Smooth muscle cell (in vitro differentiated cells): ENCODE results near the gene PDIA6. TPM values are rescaled to one million over a fixed set of nuclear protein-coding genes. Genes with fewer than 3 reads are reported as not detected.
"Not testable (repeated sequence)": the region's sequence is repeated elsewhere in the genome, so short reads cannot be mapped to it uniquely, and the experiment has no call there.

ENCODE experiments used
- DNase-seq: peaks from one replicate; lab custom pipeline; 2025; ENCODE audit not compliant: unreplicated experiment; lab: John Stamatoyannopoulos, UW
- H2AFZ ChIP-seq: fragments of 200-600 bp; sonication (generic); 2 replicates; pipeline ENCODE4 v1.6.0; 2016; ENCODE audit warnings: antibody characterized with exemption, low read depth, mild to moderate bottlenecking
- H3F3A ChIP-seq: fragments of 200-600 bp; sonication (generic); 2 replicates; pipeline ENCODE4 v1.6.0; 2017; ENCODE audit warnings: antibody characterized with exemption, low read depth
- H3K27ac ChIP-seq: fragments of 200-600 bp; sonication (generic); 2 replicates; pipeline ENCODE4 v1.5.1; 2016; ENCODE audit warnings: low read depth, mild to moderate bottlenecking
- H3K27me3 ChIP-seq: fragments of 200-600 bp; sonication (generic); 2 replicates; pipeline ENCODE4 v1.6.1; 2016; ENCODE audit warnings: low read depth, mild to moderate bottlenecking
- H3K36me3 ChIP-seq: fragments of 200-600 bp; sonication (generic); 2 replicates; pipeline ENCODE4 v1.5.1; 2016; ENCODE audit warnings: low read depth
- H3K4me1 ChIP-seq: fragments of 200-600 bp; sonication (generic); 2 replicates; pipeline ENCODE4 v1.5.1; 2016; ENCODE audit warnings: low read depth
- H3K4me2 ChIP-seq: fragments of 200-600 bp; sonication (generic); 2 replicates; pipeline ENCODE4 v1.6.0; 2016; ENCODE audit warnings: mild to moderate bottlenecking
- H3K4me3 ChIP-seq: fragments of 200-600 bp; sonication (generic); 2 replicates; pipeline ENCODE4 v1.5.1; 2016; ENCODE audit warnings: mild to moderate bottlenecking
- H3K79me2 ChIP-seq: fragments of 200-600 bp; sonication (generic); 2 replicates; pipeline ENCODE4 v1.6.0; 2016; ENCODE audit warnings: low read depth, mild to moderate bottlenecking
- H3K9ac ChIP-seq: fragments of 200-600 bp; sonication (generic); 2 replicates; pipeline ENCODE4 v1.6.0; 2016; ENCODE audit warnings: low read depth
- H3K9me3 ChIP-seq: fragments of 200-600 bp; sonication (generic); replicated peaks from 2 replicates; pipeline ENCODE4 v1.5.1; 2016; ENCODE audit warnings: low read depth
- H4K20me1 ChIP-seq: fragments of 200-600 bp; sonication (generic); 2 replicates; pipeline ENCODE4 v1.6.0; 2016; ENCODE audit warnings: low read depth
- CTCF ChIP-seq: fragments of 200-600 bp; sonication (generic); IDR thresholded peaks from 2 replicates; pipeline ENCODE4 v1.5.1; 2017; ENCODE audit warnings: borderline replicate concordance, mild to moderate bottlenecking, antibody characterized with exemption; ENCODE audit not compliant: insufficient read depth, poor library complexity, severe bottlenecking
- WGBS: methylation state at CpG from one replicate; pipeline ENCODE4 v1.1.7; 2016; ENCODE audit warnings: low lambda C conversion rate; 5-methylcytosine and 5-hydroxymethylcytosine counted together
- polyA plus RNA-seq: library from polyadenylated mRNA; unstranded; fragments of >200 nt; fragmentation: Nextera tagmentation; extraction: Ambion mirVana; gene quantifications from 2 replicates; pipeline ENCODE4 v1.2.1, GENCODE V29; 2016
- total RNA-seq: library from RNA; depleted of rRNA; stranded (reverse); fragments of >200 nt; gene quantifications from 2 replicates; pipeline ENCODE4 v1.2.3, GENCODE V29; 2014

Gene PDIA6
- total and polyA plus RNA-seq, 2 experiments from 2014 or later = 360 to 671 TPM

- H3K27ac ChIP-seq = no peak overlapping the region
- no peaks in the 10 kb centered on the region for H3K27me3 ChIP-seq
- no peaks in the 10 kb centered on the region for H3K79me2 ChIP-seq
- H2AFZ ChIP-seq = no peak overlapping the region
- 89% methylated on average over 8 of the region's 8 CpGs for WGBS
- no peak for DNase-seq
- no peak overlapping the region for H3K9ac ChIP-seq
- H3F3A ChIP-seq = no peaks in the 10 kb centered on the region
- H4K20me1 ChIP-seq = no peaks in the 10 kb centered on the region
- H3K9me3 ChIP-seq = no peaks in the 10 kb centered on the region
- no peak overlapping the region for H3K4me3 ChIP-seq
- no peak for TF ChIP-seq CTCF
- H3K36me3 ChIP-seq = no peaks in the 10 kb centered on the region
- no peaks in the 10 kb centered on the region for H3K4me1 ChIP-seq
- H3K4me2 ChIP-seq = no peak overlapping the region
These were observed 8.0 kb upstream of the PDIA6 start for GRCh38 chr2:10820562-10820961.

DNA sequence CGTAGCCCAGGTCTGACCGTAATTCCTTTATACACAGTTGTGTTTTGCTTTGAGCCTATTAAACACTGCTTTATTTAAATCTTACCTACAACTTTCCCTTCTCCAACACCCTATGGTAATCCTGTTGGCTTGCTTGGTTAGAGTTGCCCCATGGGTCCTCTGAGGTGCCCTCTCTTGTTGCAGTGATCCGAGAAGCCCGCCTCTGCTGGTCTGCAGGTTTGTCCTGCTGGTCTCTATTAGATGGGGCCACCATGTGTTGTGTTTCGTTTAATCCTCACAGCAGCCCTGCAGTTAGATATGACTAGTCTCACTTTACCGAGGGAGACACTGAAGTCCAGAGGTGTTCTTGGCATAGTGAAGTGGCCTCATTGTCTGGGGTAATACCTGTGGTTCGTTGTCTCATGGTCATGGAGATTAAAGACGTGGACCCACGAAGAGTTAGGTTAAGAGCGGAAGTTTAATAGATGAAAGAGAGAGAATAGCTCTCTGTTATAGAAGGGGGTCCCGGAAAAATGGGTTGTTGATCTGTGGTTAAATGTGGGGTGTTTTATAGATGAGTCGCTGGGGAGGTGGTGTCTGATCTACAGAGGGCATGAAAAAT is 7.2 kb upstream of the PDIA6 start:
- Histone ChIP-seq H4K20me1 (no peaks in the 10 kb centered on the region), H3K36me3 (no peaks in the 10 kb centered on the region), H3K79me2 (no peaks in the 10 kb centered on the region), H3K4me2 (no peak overlapping the region), H2AFZ (no peak overlapping the region), H3K4me3 (no peak overlapping the region), H3F3A (no peaks in the 10 kb centered on the region), H3K4me1 (no peaks in the 10 kb centered on the region), H3K9ac (no peak overlapping the region), H3K27ac (no peak overlapping the region), H3K9me3 (no peaks in the 10 kb centered on the region), H3K27me3 (no peaks in the 10 kb centered on the region)
- no peak for DNase-seq
- WGBS = 96% methylated on average over 12 of the region's 12 CpGs
- TF ChIP-seq CTCF = no peak

DNA sequence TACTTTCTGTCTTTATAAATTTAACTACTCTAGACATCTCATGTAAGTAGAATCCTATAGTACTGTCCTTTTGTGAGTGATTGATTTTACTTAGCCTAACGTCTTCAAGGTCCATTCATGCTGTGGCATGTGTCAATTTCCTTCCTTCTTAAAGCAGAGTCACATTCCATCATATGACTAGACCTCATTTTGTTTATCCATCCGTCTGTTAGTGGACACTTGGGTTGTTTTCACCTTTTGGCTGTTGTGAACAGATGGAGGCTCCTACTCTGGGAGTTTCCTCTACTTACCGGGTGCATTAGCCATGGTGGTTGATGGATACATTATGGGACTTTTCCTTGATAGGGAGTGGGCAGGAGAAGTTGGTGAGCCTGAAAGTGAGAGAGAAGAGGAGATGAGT is 6.4 kb upstream of the PDIA6 start:
- WGBS = 83% methylated on average over 3 of the region's 3 CpGs

DNA sequence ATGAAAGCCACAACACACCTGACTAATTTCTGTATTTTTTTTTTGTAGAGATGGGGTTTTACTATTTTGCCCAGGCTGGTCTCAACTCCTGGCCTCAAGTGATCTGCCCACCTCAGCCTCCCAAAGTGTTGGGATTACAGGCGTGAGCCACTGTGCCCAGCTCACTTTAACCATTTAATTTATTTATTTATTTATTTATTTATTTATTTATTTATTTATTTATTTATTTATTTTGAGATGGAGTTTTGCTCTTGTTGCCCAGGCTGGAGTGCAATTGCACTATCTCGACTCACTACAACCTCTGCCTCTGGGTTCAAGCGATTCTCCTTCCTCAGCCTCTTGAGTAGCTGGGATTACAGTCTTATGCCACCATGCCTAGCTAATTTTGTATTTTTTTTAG is 5.7 kb upstream of the PDIA6 start:
- not testable (repeated sequence) for H3K9me3 ChIP-seq, H3K4me2 ChIP-seq, H3K4me3 ChIP-seq, H3K36me3 ChIP-seq, H3K9ac ChIP-seq, H2AFZ ChIP-seq, H4K20me1 ChIP-seq, H3K4me1 ChIP-seq, H3F3A ChIP-seq, H3K79me2 ChIP-seq, H3K27ac ChIP-seq, DNase-seq, H3K27me3 ChIP-seq
- 94% methylated on average over 3 of the region's 3 CpGs for WGBS

More for the DNA sequence above, 6.4 kb upstream of the PDIA6 start:
- H3K4me1 ChIP-seq = no peaks in the 10 kb centered on the region
- no peak for TF ChIP-seq CTCF
- no peak for DNase-seq
- no peak overlapping the region for H3K4me2 ChIP-seq
- H3K36me3 ChIP-seq = no peaks in the 10 kb centered on the region
- no peak overlapping the region for H2AFZ ChIP-seq
- H3K27ac ChIP-seq = no peak overlapping the region
- H3K4me3 ChIP-seq = no peak overlapping the region
- no peaks in the 10 kb centered on the region for H3K79me2 ChIP-seq
- no peaks in the 10 kb centered on the region for H3K27me3 ChIP-seq
- no peak overlapping the region for H3K9ac ChIP-seq
- H3K9me3 ChIP-seq = no peaks in the 10 kb centered on the region
- H4K20me1 ChIP-seq = no peaks in the 10 kb centered on the region
- H3F3A ChIP-seq = no peaks in the 10 kb centered on the region
